D341Med (cell line): Measurements from ENCODE around the gene MBLAC1.

Experiments
- DNase-seq: peaks from one replicate; pipeline ENCODE4 v3.0.0; 2012; ENCODE audit warnings: low spot score

MBLAC1 gene

DNA sequence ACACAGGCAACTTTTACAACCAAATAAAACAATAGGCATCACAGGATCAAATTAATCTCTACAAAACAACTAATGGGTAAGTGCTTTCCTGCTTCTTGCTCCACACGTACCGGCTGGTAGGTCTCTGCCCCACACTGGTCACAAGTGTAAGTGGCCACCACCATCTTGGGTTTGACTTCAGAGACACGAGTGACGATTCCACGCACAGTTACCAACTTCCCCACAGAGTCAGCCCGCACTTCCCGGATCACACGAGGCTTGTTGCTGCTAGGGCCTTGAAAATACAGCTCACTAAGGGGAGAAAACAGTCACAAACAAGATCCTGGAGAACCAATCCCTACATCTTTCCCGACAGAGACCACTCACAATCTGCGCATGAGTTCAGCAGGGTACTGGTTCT is 27.9 kb upstream of the MBLAC1 start:
- no peak for DNase-seq

GRCh38 chr7:100099452-100099851 is 27.3 kb upstream of the MBLAC1 start:
- DNase-seq = no peak

DNA sequence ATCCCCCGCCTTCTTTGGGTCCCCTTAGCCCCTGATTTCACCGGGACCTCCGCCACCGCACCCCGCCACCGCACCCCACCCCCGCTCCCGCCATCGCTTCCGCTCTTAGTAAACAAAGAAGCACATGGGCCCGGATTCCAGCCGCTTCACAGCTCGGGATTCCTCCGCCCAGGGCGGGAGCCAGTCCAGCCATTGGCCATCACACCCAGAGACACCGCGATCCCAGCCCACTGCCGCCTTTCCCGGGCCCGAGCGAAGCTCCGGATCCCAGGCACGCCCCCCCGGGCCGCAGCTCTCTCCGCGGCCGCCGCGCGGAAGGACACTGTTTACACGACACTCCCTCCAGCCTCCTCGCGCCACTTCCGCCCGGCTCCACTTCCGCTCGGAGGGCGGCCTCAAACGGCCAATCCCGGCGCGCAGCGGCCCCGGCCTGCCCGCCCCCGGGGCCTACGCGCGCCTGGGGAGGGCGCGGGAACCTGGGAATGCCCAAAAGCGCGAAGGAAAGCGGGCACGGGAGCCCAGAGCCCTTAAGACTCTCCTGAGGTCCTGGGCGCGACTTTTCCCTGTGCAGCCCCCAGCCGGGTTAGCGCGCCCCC is 26.2 kb upstream of the MBLAC1 start:
- peak; percentile 95 for DNase-seq

- DNase-seq = peak; percentile 96
Observed at GRCh38 chr7:100101016-100101862, 25.5 kb upstream of the MBLAC1 start, which contains the start of the genes AP4M1 and MCM7. TSS of gene AP4M1 (plus strand) at chr7:100101643. CDS start at chr7:100101715, 72 bp downstream. TSS of gene MCM7 (minus strand) at chr7:100101397. CDS start at chr7:100101294, 103 bp downstream.

DNA sequence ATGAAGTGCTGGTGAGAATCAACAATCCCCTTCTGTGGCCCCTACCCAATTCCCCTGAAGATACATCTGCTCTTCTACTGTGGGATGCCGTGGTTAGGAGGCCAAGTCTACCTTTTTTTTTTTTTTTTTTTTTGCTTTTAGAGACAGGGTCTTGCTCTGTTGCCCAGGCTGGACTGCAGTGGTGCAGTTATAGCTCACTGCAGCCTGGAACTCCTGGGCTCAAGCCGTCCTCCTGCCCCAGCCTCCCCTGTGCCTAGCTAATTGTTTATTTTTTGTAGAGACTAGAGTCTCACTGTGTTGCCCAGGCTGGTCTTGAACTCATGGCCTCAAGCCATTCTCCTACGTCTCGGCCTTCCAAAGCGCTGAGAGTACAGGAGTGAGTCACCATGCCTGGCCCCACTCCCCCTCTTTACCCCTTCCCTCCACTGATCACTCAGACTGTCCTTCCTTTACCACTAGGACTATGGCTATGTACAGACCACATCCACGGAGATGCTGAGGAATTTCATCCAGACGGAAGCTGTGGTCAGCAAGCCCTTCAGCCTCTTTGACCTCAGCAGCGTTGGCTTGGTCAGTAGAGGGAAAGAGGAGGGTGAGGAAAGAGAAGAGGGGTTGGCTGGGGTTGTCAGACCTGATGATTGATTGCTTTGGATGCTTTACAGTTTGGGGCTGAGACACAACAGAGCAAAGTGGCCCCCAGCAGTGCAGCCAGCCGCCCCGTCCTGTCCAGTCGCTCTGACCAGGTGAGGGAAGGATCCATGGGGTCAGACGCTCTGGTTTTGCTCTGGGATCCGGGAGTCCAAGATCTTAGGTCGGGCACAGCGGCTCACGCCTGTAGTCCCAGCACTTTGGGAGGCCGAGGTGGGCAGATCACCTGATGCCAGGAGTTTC is 23.6 kb upstream of the MBLAC1 start:
- no peak for DNase-seq

- DNase-seq = no peak
Observed at GRCh38 chr7:100105534-100105933, 21.2 kb upstream of the MBLAC1 start.

GRCh38 chr7:100106633-100107032 is 20.1 kb upstream of the MBLAC1 start:
- DNase-seq = no peak

DNA sequence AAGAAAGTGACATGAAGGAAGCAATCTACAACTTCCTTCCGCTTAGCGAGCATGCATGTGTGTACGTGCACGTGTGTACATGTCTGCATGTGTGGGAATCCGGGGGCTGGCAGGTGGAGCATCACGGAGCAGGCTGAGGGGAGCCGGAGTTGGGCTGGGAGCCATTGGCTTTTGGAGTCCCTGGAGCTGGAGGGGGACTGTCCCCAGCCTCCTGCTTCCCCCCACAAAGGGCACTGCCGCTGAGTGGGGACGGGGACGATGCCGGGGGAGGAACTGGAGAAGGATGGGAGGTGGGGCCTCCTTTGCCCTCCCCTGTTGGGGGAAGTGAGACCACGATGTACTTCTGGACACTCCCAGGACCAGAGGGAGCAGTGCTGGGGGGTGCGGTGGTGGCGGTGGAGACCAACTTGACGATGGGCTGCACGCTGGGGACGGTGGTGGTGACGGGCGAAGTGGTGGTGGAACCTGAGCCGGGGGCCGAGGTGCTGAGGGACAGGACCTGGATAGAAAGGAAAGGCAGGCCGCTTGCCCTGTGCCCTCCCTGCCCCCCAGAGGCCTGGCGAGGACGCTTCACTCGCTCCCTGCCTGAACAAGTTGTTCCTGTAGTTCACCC is 19.5 kb upstream of the MBLAC1 start:
- DNase-seq = no peak

GRCh38 chr7:100107890-100108289 is 18.9 kb upstream of the MBLAC1 start:
- DNase-seq = no peak

- DNase-seq = no peak
Observed at GRCh38 chr7:100109521-100110163, 17.1 kb upstream of the MBLAC1 start.

DNA sequence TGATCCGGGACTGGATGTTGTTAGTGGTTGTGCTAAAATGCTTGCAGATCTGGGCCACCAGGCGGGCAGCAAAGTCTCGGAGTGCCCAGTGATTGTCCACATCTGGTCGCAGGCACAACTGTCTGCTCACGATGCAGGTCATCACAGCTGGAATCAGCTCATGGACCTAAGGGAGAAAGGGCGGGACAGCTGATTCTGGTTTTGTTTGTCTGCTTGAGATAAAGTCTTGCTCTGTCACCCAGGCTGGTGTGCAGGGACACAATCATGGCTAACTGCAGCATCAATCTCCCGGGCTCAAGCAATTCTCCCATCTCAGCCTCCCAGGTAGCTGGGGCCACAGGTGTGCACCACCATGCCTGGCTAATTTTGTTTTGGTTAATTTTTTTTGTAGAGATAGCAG is 15.6 kb upstream of the MBLAC1 start:
- no peak for DNase-seq

- no peak for DNase-seq
Observed at GRCh38 chr7:100111914-100112313, 14.9 kb upstream of the MBLAC1 start.

DNA sequence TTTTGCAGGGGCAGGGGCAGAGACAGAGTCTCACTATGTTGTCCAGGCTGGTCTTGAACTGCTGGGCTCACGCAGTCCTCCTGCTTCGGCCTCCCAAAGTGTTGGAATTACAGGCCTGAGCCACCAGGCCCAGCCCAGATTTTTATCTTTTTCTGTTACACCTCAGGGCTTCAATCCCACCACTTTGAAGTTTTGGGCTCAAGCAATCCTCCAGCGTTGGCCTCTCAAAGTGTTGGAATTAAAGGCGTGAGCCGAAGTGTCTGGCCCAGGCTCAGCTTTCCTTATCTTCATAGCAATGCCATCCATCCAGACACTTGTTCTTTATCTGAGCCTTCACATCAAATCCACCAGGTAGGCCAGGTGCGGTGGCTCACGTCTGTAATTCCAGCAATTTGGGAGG is 11.7 kb upstream of the MBLAC1 start:
- DNase-seq = no peak

GRCh38 chr7:100118388-100119071 is 8.2 kb upstream of the MBLAC1 start:
- no peak for DNase-seq

- DNase-seq = peak; percentile 98
Observed at GRCh38 chr7:100119072-100119969, 7.4 kb upstream of the MBLAC1 start, which contains the start of the genes CNPY4 and TAF6. TSS of gene CNPY4 (plus strand) at chr7:100119634. CDS start at chr7:100119745, 111 bp downstream. TSS of gene TAF6 (minus strand) at chr7:100119358. CDS start at chr7:100114209, 5,149 bp downstream.

DNA sequence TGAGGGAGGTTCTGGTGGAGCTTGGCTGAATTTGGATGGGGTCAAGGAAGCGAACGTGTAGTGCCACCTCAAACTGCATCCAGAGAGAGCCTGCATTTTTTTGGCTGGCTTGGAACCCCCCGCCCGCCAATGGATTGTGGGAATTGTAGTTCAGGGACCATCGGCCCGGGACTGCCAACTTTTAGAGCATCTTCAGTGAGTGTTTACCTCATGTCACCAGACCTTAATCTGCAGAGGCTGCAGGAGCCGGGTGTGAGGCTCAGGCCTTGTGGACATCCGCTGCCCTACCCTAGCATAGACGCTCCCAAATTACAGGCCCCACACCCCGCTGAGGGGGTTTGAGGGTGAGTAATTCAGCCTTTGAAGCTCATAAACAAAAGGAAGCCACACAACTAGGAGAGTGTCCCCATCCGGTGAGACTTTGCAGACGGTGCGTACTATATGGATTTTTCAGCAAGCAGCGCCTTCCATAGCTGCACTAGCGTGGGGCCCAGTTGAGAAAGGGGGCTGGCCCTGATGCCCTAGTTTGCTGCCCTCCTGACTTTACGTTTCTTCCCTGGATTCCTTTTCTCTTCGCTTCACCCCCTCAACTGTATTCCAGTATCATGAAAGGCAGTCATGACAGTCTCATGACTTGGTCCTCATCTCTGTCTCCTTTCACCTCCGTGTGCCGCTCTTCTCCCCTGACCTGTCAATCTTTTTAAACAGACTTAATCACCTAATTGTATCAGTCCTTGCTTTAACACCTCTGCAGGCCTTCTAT is 6.6 kb upstream of the MBLAC1 start:
- DNase-seq = peak; percentile 81

- no peak for DNase-seq
Observed at GRCh38 chr7:100120733-100121036, 6.1 kb upstream of the MBLAC1 start.

DNA sequence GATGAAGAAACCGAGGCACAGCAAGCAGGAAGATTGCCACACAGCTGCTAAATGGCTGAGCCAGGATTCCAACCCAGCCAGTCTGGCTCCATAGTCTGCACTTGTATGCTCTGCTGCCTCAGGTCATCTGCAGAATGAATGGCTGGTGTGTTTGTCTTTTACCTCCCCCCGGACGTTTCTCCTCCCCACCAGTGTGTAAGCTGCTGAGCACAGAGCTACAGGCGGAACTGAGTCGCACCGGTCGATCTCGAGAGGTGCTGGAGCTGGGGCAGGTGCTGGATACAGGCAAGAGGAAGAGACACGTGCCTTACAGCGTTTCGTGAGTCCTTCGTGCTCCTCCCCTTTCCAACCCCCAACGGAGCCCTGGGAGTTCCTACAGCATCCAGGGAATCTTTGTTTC is 4.7 kb upstream of the MBLAC1 start:
- no peak for DNase-seq

- no peak for DNase-seq
Observed at GRCh38 chr7:100122568-100122967, 4.2 kb upstream of the MBLAC1 start.
